Left forelimb (tissue), 1 donor: Measurements from ENCODE around the gene ADCY5.

Experiments
- DNase-seq: peaks from one replicate; pipeline ENCODE4 v3.0.0-alpha.2; 2018; ENCODE audit warnings: low spot score

Gene ADCY5

GRCh38 chr3:123367467-123368154, 81.3 kb downstream of the ADCY5 start:
- DNase-seq: no peak

DNA sequence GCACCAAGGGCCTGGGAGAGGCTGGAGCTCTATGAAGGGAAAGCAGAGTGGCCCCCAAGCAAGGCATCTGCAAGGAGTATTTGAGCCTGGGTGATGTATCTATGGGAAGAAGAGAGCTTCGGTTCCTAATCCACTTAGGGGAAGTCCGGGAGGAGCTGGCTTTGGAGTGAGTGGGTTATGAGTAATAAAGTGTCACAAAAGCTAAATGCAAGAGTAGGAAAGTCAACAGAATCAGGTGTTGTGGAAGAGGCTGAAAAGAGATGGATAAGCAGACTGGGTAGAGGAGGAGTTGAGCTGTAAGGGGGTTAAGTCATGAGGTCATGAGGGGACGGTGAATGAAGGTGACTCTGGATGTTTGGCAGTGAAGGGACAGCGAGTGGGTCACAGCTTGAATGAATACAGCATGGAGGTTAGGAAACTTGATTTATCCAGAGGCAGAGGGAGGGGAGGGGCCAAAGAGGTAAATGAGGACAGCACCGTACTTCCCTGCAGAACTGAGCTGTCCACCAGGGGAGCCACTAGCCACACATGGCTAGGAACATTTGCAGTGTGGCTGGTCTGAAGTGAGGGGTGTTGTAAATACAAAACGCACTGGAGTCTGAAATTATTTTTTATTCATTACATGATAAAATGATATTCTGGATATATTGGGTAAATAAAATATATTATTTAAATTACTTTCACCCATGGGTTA, 83.3 kb downstream of the ADCY5 start:
- no peak for DNase-seq

DNA sequence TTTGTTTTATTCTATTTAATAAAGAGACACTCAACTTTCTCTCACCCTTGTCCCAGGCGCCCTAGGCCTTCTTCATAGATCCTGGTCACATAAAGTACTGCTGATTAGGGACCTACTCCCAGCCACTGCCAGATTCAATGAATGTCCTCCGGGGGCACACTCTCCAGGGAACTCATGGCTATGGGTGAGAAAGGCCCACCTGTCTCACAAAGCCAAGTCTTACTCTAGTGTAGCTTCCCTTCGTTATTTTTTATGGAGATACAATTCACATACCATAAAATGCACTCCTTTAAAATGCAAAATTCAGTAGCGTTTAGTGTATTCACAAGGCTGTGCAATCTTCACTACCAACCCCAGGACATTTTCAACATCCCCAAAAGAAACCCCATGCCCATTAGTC, 87.8 kb downstream of the ADCY5 start:
- DNase-seq: no peak

DNA sequence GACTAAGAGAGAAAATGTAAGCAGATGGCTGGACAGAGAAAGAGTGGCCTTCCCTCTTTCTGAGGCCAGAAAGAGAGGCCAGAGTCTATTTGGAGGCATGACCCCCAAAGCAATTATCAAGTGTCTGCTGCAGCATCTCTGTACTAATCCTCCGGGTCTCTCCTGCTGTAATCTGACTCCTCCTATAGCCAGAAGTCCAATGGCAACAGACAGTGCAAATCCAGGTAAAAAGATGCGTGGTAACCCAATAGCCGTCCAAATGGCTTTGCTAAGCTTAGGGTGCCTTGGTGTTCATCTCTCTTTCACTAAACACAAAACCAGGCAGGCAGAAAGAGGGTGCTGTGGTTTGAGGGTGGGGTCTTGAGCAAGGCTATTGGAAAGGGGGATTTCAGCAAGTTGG, 91.6 kb downstream of the ADCY5 start:
- DNase-seq: no peak

DNA sequence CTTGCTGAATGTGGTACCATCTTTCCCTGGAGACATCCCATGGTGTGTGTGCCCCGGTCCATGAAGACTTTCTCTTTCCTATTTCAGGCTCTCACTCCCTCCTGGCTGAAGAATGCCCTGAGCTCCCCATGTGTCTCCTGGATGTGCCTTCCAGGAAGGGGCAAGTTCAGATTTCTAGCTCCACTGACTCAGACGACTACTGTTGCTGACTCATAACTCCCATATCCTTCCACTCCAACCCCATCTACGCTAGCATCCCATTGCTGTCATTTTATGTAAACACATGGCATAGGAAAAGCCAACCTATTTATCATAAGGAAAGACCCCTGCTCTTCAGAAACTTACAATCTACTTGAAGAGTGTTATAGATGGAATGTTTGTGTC, 95.0 kb downstream of the ADCY5 start:
- DNase-seq: no peak

- DNase-seq: no peak
Observed at GRCh38 chr3:123353227-123353849, 95.6 kb downstream of the ADCY5 start.

- DNase-seq: no peak
Observed at GRCh38 chr3:123352134-123352554, 96.7 kb downstream of the ADCY5 start.

GRCh38 chr3:123351501-123351900, 97.4 kb downstream of the ADCY5 start:
- no peak for DNase-seq

- DNase-seq: no peak
Observed at GRCh38 chr3:123350971-123351370, 97.9 kb downstream of the ADCY5 start.

DNA sequence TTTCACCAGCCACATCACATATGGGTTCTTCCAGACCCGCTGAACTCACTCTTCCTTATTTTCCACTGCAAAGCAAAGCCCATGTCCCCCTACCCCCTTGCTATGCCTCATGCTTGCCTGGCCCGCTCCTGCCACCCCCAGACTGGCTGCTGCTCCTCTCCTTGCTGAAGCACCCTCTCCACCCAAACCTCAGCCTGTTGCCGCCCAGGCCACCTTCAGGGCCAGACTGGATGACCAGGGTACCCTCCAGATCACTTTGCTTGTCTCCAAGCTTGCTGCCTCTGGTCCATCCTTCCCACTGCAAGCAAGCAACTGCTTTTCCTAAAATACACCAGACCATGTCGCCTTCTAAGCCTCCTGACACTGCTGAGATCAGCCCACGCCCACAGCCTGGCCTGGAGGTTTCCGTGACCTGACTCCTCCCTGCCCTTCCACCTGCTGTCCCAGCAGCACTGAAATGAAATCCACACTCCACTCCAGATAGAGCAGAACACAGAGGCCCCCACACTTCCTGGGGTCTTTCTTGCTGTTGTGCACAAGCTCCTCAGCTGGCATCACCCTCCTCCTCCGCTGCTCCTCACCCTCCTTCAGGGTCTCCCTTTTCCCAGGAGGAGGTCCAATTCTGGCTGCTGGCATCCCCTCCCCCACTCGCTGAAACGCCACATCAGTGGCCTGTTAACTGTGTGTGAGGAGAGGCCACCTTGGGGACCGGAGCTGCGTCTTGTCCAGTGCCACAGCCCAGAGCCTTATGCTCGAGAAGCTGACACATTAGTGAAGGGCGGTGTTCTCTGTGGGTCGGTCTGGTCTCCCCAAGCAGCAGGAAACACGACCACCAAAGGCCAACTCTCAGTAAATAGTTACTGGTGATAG, 99.1 kb downstream of the ADCY5 start:
- no peak for DNase-seq

DNA sequence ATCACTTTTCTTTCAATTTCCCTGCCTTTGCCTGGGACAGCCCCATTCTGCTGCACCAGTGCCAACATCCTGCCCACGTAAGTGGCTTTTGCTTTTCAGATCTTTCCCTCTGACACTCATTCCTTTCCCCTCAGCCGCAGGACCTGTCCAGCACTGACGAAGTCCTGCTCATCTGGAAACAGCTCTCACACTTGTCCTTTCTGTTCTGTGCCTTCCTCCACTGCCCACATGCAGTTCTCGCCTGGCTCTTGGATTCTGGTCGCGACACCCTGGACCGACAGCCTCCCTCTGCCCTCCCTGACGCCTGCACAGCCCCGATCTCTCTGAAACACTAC, 99.7 kb downstream of the ADCY5 start:
- no peak for DNase-seq

DNA sequence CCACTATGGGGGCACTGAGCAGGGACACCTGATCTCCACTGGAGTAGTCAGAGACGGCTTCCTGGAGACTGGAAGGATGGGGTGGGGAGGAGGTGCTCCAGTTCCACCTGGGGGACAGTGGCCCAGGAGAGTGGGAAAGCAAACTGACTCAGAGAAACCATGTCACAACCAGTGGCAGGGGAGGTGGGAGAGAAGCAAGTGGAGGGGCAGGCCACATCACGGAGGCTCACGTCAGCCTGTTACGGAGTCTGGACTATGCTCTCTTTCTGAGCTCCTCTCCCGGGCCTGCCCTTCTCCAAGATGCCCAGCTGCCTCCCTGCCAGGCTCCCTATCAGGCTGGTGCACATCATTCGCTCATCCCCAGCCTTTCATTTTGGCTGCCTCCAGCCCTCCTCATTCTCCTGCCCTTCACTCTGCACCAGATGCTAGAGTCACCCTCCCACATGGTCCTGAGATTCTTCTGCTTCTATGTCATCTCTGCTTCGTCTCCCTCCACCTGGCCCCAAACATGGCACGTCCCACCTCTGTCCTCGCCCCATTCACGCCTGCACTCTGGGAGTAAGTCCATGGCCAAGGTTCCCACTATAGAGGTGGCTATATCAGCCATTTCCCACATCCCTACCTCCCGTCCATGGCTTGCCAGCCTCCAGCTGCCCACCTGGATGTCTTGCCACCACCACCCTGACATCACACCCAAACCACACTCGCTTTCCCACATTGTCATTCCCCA, 100.3 kb downstream of the ADCY5 start:
- DNase-seq: no peak

- no peak for DNase-seq
Observed at GRCh38 chr3:123347691-123348264, 101.1 kb downstream of the ADCY5 start.

DNA sequence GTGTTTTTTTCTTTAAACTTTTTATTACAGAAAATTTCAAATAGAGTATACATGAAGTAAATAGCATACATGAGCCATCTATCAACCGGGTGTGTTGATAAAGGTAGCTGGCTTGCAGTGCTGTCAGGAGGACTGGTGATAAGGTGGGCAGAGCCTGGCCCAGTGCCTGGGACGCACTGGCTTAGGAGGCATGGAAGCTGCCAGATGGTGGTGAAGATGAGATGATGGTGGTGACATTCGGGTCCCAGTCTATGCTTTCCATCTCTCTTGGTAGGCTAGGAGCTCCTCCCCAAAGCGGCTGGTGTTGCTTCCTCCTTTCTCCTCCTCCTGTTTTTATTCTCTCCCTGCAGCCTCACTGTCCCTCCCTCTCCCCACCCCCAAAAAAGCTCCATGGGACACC, 101.7 kb downstream of the ADCY5 start:
- DNase-seq: no peak

GRCh38 chr3:123346021-123346420, 102.9 kb downstream of the ADCY5 start:
- no peak for DNase-seq

DNA sequence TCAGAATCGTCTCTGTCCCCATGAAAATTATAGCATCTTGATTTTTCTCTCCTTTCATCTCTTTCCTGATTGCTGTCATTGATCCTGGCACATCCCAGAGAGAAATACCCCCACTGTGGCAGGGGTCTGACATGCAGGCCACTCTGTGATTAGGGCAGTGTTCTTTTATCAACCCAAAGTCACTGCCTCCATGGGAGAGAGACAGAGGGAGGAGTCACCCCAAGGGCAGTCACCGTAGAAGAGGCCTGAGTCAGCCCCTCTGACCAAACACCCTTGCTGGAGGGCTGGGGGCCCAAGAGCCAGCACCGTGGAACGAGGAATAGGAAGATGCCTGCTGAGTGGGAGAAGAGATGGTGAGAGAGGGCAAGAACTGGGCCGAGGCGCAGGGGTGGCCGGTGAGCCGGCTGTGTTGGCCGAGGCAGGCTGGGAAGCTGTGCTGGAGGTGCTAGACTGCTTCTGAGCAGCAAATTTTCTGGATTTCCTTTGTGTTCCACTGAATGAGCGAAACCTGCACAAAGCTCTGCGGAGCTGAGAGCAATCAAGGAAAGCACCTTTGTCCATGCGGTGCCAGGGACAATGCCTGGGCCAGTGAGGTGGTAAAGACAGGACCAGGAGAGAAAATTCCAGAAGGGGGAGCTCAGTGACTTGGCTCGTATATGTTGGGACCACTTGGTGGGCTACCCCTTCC, 103.8 kb downstream of the ADCY5 start:
- DNase-seq: no peak

- DNase-seq: no peak
Observed at GRCh38 chr3:123344175-123344906, 104.5 kb downstream of the ADCY5 start.

- DNase-seq: no peak
Observed at GRCh38 chr3:123343296-123344174, 105.4 kb downstream of the ADCY5 start.

- no peak for DNase-seq
Observed at GRCh38 chr3:123342631-123343080, 106.2 kb downstream of the ADCY5 start.
